Left ventricle myocardium inferior (tissue), 1 donor: ENCODE results near the gene FLOT2. TPM values are rescaled to one million over a fixed set of nuclear protein-coding genes. Genes with fewer than 3 reads are reported as not detected.

Experiments used
- DNase-seq: peaks from one replicate; pipeline ENCODE4 v3.0.0-alpha.2; 2020
- H3K27ac ChIP-seq: fragments of 200-600 bp; replicated peaks from 2 replicates; pipeline ENCODE4 v1.8.0; 2021
- H3K27me3 ChIP-seq: fragments of 200-600 bp; 2 replicates; pipeline ENCODE4 v1.8.0; 2021; ENCODE audit warnings: low read depth
- H3K36me3 ChIP-seq: fragments of 200-600 bp; 2 replicates; pipeline ENCODE4 v1.8.0; 2021
- H3K4me1 ChIP-seq: fragments of 200-600 bp; 2 replicates; pipeline ENCODE4 v1.8.0; 2021
- H3K4me3 ChIP-seq: fragments of 200-600 bp; 2 replicates; pipeline ENCODE4 v1.8.0; 2021; ENCODE audit warnings: mild to moderate bottlenecking, moderate library complexity
- H3K9me3 ChIP-seq: fragments of 200-600 bp; replicated peaks from 2 replicates; pipeline ENCODE4 v1.8.0; 2021
- intact Hi-C: fragments of 100-400 bp; cut with micrococcal nuclease; formaldehyde crosslinking; loops from one replicate; pipeline ENCODE4 v1.11.0; 2022
- total RNA-seq: library from RNA; stranded (reverse); fragmentation: NEBNext Ultra II Directional; extraction: Animal tissue kit (Norgen Biotek cat#: 25700); gene quantifications from one replicate; pipeline ENCODE4 v1.2.1, GENCODE V29; 2021
- TF ChIP-seq, protein P1 (sequence below): fragments of 200-600 bp; IDR thresholded peaks from 2 replicates; pipeline ENCODE4 v1.8.0; 2021; ENCODE audit warnings: antibody characterized with exemption, mild to moderate bottlenecking, borderline replicate concordance
- donor health status: DM: no; HTN: yes; CAD: no; lungs with severe emphysema.

FLOT2 gene
- total RNA-seq, 1 donor from 2014 or later = 84.2 TPM

DNA sequence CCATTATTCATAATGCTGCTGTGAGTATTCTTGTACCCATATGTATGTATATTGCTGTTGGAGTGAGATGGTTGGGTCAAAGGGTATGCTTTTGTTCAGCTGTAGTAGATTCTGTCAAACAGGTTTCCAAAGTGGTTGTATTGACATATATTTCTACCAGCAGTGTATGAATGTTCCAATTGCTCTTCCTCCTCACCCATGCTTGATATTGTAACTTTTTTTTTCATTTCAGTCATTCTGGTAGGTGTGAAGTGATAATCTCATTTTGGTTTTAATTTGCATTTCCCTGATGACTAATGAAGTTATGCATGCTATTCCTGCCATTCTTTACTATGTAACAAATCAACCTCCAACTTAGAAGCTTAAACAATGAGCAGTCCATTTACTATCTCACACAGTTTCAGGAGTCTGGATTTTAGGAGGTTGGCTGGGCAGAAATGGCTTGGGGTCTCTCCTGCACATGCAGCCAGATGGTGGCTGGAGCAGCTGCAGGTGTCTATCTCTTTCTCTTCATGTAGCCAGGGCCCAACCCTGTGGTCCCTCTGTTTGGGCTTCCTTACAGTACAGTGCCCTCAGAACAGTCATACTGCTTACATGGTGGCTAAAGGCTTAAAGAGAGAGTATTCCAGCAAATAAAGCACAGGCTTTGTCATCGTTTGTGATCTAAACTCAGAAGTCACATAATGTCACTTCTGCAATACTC, 21.5 kb downstream of the FLOT2 start:
- TF ChIP-seq, protein P1, sequence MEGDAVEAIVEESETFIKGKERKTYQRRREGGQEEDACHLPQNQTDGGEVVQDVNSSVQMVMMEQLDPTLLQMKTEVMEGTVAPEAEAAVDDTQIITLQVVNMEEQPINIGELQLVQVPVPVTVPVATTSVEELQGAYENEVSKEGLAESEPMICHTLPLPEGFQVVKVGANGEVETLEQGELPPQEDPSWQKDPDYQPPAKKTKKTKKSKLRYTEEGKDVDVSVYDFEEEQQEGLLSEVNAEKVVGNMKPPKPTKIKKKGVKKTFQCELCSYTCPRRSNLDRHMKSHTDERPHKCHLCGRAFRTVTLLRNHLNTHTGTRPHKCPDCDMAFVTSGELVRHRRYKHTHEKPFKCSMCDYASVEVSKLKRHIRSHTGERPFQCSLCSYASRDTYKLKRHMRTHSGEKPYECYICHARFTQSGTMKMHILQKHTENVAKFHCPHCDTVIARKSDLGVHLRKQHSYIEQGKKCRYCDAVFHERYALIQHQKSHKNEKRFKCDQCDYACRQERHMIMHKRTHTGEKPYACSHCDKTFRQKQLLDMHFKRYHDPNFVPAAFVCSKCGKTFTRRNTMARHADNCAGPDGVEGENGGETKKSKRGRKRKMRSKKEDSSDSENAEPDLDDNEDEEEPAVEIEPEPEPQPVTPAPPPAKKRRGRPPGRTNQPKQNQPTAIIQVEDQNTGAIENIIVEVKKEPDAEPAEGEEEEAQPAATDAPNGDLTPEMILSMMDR = no peak
- intact Hi-C loops = no loop called here
- DNase-seq = no peak

DNA sequence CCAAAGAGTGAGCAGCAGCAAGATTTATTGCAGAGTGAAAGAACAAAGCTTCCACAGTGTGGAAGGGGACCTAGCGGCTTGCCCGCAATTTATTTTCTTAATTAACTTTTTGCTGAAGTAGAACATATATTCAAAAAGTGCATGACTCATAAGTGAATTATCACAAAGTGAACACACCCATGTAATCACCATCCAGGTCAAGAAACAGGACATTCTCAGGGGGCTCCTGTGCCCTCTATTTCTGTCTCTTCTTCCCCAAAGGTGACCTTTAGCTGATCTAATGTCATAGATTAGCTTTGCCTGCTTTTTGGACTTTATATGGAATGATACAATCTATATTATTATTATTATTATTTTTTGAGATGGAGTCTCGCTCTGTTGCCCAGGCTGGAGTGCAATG, 22.8 kb downstream of the FLOT2 start:
- Histone ChIP-seq H3K4me3 (no peak overlapping the region), H3K27ac (no peak overlapping the region), H3K36me3 (peaks cover 12% of the 10 kb centered on the region), H3K9me3 (no peaks in the 10 kb centered on the region), H3K4me1 (no peaks in the 10 kb centered on the region), H3K27me3 (no peaks in the 10 kb centered on the region)
- intact Hi-C loops = no loop called here
- TF ChIP-seq, protein P1 = no peak
- DNase-seq = no peak

More for the DNA sequence above, 21.5 kb downstream of the FLOT2 start:
- Histone ChIP-seq H3K9me3 (no peaks in the 10 kb centered on the region), H3K27ac (no peak overlapping the region), H3K36me3 (peaks cover 24% of the 10 kb centered on the region), H3K4me3 (no peak overlapping the region), H3K4me1 (peaks cover 7% of the 10 kb centered on the region), H3K27me3 (no peaks in the 10 kb centered on the region)

DNA sequence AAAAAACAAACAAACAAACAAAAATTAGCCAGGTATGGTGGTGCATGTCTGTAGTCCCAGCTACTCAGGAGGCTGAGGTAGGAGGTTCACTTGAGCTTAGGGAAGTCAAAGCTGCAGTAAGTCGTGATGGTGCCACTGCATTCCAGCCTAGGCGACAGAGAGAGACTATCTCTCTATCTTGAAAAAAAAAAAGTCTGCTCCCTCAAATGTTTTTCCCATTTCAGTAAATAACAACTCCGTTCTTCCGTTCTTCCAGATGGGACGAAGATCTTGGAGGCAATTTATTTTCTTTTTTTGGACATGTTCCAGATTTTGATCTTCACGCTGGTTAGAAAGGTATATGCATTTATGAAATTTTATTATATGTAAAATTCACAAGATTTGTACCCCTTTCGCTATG, 23.7 kb downstream of the FLOT2 start:
- no peaks in the 10 kb centered on the region for H3K9me3 ChIP-seq
- TF ChIP-seq, protein P1 = no peak
- H3K4me1 ChIP-seq = no peaks in the 10 kb centered on the region
- DNase-seq = no peak
- H3K27ac ChIP-seq = no peak overlapping the region
- no peak overlapping the region for H3K4me3 ChIP-seq
- intact Hi-C loops = no loop called here
- H3K27me3 ChIP-seq = no peaks in the 10 kb centered on the region
- H3K36me3 ChIP-seq = peaks cover 3% of the 10 kb centered on the region

DNA sequence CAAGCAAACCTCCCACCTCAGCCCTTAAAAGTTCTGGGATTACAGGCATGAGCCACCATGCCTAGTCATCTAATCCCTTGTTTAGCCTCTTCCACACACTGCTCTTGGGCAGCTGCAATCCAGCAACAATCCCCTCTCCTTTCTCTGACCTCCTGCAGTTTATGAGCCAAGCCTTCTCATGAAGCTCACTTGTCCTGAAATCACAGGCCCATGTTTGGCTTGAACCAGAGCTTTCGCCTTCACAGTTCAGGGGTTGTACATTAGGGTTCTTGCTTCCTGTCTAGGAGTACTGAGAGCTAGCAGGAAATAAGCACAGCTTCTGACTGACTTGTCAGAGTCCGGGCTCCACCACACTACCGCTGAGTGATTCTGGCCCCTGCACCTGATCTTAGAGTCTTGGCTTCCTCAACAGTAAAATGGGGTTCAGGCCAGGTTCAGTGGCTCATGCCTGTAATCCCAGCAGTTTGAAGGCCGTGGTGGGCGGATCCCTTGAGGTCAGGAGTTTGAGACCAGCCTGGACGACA, 26.4 kb downstream of the FLOT2 start:
- H3K36me3 ChIP-seq = no peaks in the 10 kb centered on the region
- intact Hi-C loops = no loop called here
- H3K9me3 ChIP-seq = no peaks in the 10 kb centered on the region
- no peak overlapping the region for H3K27ac ChIP-seq
- H3K4me1 ChIP-seq = no peaks in the 10 kb centered on the region
- DNase-seq = no peak
- TF ChIP-seq, protein P1 = no peak
- H3K27me3 ChIP-seq = no peaks in the 10 kb centered on the region
- no peak overlapping the region for H3K4me3 ChIP-seq

DNA sequence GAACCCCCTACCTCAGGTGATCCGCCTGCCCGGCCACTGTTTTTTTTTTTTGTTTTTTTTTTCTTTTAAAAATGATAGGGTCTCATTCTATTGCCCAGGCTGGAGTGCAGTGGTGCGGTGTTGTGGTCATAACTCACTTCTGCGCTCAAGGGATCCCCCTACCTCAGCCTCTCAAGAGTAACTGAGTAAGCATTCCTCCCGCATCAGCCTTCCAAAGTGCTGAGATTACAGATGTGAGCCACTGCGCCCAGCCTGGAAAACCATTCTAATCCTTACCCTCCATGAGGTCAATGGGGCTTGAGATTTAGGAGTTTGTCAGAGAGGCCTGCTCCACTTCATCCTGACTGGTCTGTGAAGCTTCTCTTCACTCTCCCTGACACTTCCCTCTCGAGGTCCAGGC, 30.3 kb downstream of the FLOT2 start:
- intact Hi-C loops = no loop called here
- Histone ChIP-seq H3K4me3 (no peak overlapping the region), H3K27me3 (no peaks in the 10 kb centered on the region), H3K27ac (no peak overlapping the region), H3K36me3 (no peaks in the 10 kb centered on the region), H3K9me3 (no peaks in the 10 kb centered on the region), H3K4me1 (no peaks in the 10 kb centered on the region)
- TF ChIP-seq, protein P1 = no peak
- DNase-seq = no peak
